ENCODE data around the gene KRT72.

The KRT72 gene

GRCh38 chr12:52630008-52630500 lies 28.8 kb upstream of the KRT72 start:
- DNase-seq (ENCODE audit: low read depth in 2 of 2), result no peak

GRCh38 chr12:52629281-52630007 lies 28.2 kb upstream of the KRT72 start:
- DNase-seq (ENCODE audit: low read depth in 2 of 2), result no peak

DNA sequence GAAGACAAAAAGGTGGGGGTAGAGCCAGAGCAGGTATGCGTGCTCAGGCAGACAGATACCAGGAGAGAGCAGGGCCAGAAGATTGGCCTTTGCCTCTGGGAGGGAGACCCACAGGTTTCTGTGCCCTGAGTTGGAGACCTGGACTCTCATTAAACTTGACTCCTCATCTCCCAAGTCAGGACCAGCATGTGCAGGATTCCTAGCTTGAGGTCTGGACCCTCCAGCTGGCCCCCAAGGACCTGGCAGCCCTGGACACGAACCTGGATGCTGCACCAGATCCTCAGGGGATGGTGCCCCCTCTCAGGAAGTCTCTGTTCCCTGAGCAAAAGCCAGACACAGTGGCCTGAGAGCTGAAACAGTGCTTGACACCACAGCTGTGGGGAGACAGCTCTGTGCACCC lies 27.6 kb upstream of the KRT72 start:
- DNase-seq (ENCODE audit: low read depth in 2 of 2), result no peak

- DNase-seq (ENCODE audit: low read depth in 2 of 2), result no peak
Observed at GRCh38 chr12:52628111-52628507, 26.8 kb upstream of the KRT72 start.

DNA sequence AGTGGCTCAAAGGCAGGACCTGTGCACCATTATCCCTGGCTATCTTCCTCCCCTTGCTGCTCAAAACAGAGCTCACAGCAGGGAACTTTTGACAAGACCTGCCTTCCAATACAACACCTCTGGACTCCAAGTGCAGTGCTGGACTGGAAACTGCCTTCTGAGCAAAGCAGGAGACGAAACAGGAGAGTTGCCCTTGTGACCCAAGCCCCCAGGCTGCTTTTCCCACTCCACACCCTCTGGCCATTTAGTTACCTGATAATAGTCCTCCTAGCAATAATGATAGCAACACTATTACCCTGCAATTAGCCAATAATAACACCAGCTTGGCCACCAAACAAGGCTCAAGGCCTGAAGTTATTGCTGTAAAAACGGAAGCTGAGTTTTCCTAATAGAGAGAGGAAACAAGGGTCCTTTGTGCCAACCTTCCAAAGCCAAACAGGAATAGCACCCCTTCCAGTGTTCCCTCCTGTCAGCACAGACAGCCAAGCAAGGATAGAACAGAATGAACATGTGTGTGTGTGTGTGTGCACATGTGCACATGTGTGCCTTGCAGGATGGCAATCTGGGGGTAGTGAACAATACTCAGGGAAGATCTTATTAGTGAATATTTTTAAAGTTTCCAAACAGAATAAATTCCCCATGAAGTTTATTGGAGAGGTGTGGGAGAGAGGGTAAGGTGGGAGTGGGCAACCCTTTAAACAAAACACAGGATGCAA lies 26.3 kb upstream of the KRT72 start:
- DNase-seq (ENCODE audit: low read depth in 2 of 2), result no peak

DNA sequence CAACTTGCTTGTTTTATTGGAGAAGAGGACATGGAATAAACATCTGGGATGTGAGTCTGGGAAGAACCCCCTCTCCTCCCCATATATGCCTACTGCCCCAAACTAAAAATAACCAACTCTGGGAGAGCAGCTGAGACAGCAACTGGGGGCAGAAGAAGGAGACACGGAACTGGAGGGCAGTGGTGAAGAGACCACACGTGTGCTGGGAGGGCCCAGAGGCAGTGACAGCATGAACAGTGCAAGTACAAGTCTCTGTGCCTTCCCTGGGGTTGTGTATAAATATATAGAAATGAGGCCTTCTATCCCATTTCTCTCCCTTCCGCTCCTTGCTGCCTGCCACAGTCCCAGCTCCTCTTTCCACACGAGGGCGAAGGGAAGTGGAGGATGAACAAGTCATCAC lies 21.1 kb upstream of the KRT72 start:
- DNase-seq (ENCODE audit: low read depth in 2 of 2), result no peak

DNA sequence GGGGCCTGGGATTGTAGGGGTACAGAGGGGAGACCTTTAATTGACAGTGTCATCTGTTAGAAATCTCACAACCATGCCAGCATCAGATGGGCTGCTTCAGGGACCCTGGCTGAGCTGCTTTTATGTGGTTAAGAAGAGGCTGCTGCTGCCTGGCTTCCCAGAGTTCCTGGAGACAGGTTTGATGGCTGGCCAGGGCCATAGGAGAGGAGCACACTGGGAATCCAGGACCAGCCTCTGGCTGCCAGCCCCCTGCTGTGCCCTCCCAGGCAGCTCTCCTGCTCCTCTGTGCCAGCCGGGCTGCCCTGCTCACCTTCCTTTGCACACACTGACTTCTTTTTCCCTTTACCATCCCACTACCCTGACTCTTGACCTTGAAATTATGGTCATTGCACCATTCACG lies 17.6 kb upstream of the KRT72 start:
- DNase-seq (ENCODE audit: low read depth in 2 of 2), result no peak

GRCh38 chr12:52618216-52618615 lies 17.0 kb upstream of the KRT72 start, which contains the start of gene KRT73:
KRT73 (minus strand) TSS chr12:52618559; CDS start chr12:52618524, 35 bp downstream.
- DNase-seq (ENCODE audit: low read depth in 2 of 2), result no peak

DNA sequence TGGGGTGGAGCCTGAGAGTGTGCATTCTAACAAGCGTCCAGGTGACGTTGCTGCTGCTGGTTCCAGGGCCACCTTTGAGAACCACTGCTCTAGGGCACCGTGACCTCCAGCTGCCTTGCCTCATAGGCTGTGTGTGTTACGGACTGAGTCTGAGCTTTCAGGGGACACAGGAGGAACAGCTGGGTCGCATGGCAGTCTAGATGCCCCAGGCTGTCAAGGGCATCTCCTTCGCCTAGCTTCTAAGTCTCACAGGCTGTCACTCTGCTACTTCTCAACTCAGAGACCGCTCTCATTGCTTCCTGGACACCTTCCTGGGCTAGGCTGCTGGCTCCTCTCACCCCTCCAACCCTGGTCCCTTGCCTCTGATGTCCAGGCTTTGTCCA lies 16.1 kb upstream of the KRT72 start:
- no peak for DNase-seq (ENCODE audit: low read depth in 2 of 2)

- no peak for DNase-seq (ENCODE audit: low read depth in 2 of 2)
Observed at GRCh38 chr12:52616680-52617402, 15.6 kb upstream of the KRT72 start.

- DNase-seq (ENCODE audit: low read depth in 2 of 2), result no peak
Observed at GRCh38 chr12:52615912-52616311, 14.6 kb upstream of the KRT72 start.

GRCh38 chr12:52615208-52615868 lies 14.1 kb upstream of the KRT72 start:
- DNase-seq (ENCODE audit: low read depth in 2 of 2), result no peak

- DNase-seq (ENCODE audit: low read depth in 2 of 2), result no peak
Observed at GRCh38 chr12:52614381-52615207, 13.3 kb upstream of the KRT72 start.

DNA sequence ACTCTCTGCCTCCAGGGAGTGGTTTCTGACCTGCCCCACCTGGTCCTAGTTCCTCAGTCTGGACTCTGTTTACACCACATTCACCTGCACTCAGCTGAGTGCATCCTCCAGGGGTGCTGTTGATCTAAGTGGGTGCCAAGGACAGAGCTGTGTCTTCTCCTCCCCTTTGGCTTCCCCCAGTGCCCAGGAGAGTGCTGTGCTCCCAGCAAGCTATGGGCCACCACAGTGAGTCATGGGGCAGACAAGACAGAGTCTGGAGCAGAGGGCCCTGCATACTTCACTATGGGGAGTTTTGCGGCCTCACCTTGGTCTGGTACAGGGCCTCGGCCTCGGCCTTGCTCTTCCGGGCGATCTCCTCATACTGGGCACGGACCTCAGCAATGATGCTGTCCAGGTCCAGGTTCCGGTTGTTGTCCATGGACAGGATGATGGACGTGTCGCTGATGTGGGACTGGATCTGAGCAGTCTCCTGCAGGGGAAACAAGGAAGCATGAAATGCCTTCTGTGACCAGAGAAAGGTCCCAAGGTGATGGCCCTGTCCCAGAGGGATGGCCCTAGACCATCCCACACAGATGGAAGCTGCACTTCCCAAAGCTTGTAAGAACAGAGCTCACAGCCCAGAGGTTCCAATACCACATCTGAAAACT lies 12.2 kb upstream of the KRT72 start:
- no peak for DNase-seq (ENCODE audit: low read depth in 2 of 2)

DNA sequence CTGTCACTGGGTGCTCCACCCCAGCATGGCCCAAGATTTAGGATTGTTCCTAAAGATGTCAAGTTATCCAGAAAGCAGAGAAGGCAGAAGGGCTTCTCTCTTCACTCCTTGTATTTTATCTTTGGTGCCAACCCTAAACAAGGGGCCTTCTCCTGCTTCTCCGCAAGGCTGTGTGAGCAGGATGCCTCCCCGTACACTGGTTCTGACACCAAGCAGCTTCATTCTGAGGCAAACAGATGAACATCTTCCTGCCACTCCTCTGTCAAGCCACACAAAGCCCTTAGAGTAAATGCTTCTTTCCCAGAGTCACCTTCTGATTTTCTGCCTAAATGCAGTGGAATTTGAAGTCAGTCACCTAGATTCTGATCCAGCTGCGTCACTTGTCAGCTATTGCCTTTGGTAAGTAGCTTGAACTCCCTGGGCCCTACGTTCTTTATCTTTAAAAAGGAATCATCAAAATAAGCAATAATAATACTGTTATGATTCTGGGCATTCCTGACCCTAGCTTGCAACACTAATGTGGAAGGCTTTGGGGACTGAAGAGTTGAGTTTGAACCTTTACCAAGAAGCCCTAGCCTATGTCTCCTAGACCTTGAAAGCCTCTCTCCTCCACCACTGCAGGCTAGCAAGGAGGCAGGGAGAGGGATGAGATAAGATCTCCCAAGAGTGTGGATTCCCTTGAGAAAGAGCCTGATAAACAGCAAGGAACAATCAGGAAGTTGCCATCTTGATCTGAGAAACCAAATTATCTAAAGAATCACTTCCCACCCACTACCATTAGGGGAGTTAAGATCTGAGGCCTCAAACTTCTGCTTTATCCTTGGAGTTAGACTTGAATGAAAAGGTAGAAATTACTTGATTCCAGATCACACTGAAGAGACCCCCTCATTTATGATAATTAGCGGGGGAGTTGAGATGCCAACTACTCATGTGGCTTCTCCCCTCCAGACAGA lies 11.4 kb upstream of the KRT72 start:
- DNase-seq (ENCODE audit: low read depth in 2 of 2), result no peak

GRCh38 chr12:52611080-52611468 lies 9.8 kb upstream of the KRT72 start:
- no peak for DNase-seq (ENCODE audit: low read depth in 2 of 2)

- no peak for DNase-seq (ENCODE audit: low read depth in 2 of 2)
Observed at GRCh38 chr12:52608826-52609630, 7.8 kb upstream of the KRT72 start.

DNA sequence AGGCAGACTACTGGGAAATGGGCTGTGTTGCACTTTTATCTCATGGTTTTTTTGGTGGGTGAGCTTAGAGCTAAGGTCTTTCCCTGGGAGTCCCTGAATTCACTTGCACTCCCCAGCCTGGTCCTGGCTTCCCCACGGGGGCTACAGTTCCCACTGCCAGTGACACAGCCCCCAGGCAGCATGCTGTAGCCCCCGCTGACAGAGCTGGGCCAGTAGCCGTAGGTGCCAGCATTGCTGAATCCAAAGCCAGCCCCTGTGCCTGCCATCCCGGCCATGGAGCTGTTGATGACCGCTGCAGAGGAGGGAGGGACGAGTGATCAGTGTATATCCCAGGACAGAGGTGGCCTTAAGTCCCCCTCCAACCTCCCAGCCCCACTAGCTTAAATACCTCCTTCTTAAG lies 6.9 kb upstream of the KRT72 start:
- no peak for DNase-seq (ENCODE audit: low read depth in 2 of 2)

- DNase-seq (ENCODE audit: low read depth in 2 of 2), result no peak
Observed at GRCh38 chr12:52607314-52607713, 6.1 kb upstream of the KRT72 start.

Measured in stimulated activated CD4-positive, alpha-beta T cell treated with anti-CD3 and anti-CD28 coated beads, Interleukin-1b, Interleukin-23, amount 100 ng/mL, for 1 hour (primary cell).